Gastroesophageal sphincter (tissue), 4 donors: ENCODE measurements around the gene TRPM5. TPM values are rescaled to one million over a fixed set of nuclear protein-coding genes. Genes with fewer than 3 reads are reported as not detected.

Experiments
- ATAC-seq: fragments of 150-250 bp; one replicate; pipeline ENCODE4 v1.9.1; 2016; ENCODE audit warnings: mild to moderate bottlenecking, moderate library complexity
- H3K27ac ChIP-seq, 4 donors: fragments of 200-600 bp; sonication (generic) in 3 of 4; 1 replicate in 3 of 4; 2 replicates in 1 of 4; pipeline ENCODE4 v1.5.1; 2016 to 2019
- H3K27me3 ChIP-seq: fragments of 200-600 bp; sonication (generic); one replicate; pipeline ENCODE4 v1.5.1; 2019
- H3K36me3 ChIP-seq, 2 donors: fragments of 200-600 bp; sonication (generic); one replicate each; pipeline ENCODE4 v1.5.1; 2019; ENCODE audit warnings: control low read depth in 1 of 2
- H3K4me1 ChIP-seq, 3 donors: fragments of 200-600 bp; sonication (generic); 1 replicate in 2 of 3; 2 replicates in 1 of 3; pipeline ENCODE4 v1.5.1; 2016 to 2019; ENCODE audit warnings: control low read depth in 2 of 3
- H3K4me3 ChIP-seq, 2 donors: fragments of 200-600 bp; sonication (generic); one replicate each; pipeline ENCODE4 v1.5.1; 2019; ENCODE audit warnings: mild to moderate bottlenecking in 1 of 2, moderate library complexity in 1 of 2
- H3K9me3 ChIP-seq, 3 donors: fragments of 200-600 bp; sonication (generic); one replicate each; pipeline ENCODE4 v1.5.1; 2017 to 2019; ENCODE audit warnings: control low read depth in 2 of 3
- EP300 ChIP-seq: sonication (generic); formaldehyde crosslinking; IDR thresholded peaks from one replicate; pipeline ENCODE4 v1.6.1; 2017; ENCODE audit warnings: antibody characterized with exemption, mild to moderate bottlenecking
- POLR2A ChIP-seq, 2 donors: fragments of 450-650 bp; IDR thresholded peaks; one replicate each; pipeline ENCODE4 v1.6.1; 2017; ENCODE audit warnings: antibody characterized with exemption in 2 of 2, mild to moderate bottlenecking in 2 of 2, moderate library complexity in 1 of 2
- POLR2AphosphoS5 ChIP-seq: sonication (generic); formaldehyde crosslinking; IDR thresholded peaks from one replicate; pipeline ENCODE4 v1.6.1; 2017; ENCODE audit warnings: antibody characterized with exemption
- WGBS, 2 donors: methylation state at CpG; one replicate each; pipeline ENCODE4 v1.1.5; 2018; ENCODE audit warnings: low coverage in 1 of 2; 5-methylcytosine and 5-hydroxymethylcytosine counted together
- total RNA-seq, 4 donors: library from RNA; depleted of rRNA; stranded (reverse); fragments of >200 nt; gene quantifications; one replicate each; pipeline ENCODE4 v1.1.0, GENCODE V29; 2016
- TF ChIP-seq, protein P1 (sequence below), 4 experiments: fragments of 200-600 bp in 2 of 4; fragments of 450-650 bp in 2 of 4; sonication (generic) in 1 of 4; IDR thresholded peaks; one replicate each; pipeline ENCODE4 v1.5.1; 2017 to 2019; ENCODE audit warnings: antibody characterized with exemption in 4 of 4, mild to moderate bottlenecking in 2 of 4, moderate library complexity in 2 of 4

TRPM5 gene
- total RNA-seq, 4 donors from 2014 or later: not detected

DNA sequence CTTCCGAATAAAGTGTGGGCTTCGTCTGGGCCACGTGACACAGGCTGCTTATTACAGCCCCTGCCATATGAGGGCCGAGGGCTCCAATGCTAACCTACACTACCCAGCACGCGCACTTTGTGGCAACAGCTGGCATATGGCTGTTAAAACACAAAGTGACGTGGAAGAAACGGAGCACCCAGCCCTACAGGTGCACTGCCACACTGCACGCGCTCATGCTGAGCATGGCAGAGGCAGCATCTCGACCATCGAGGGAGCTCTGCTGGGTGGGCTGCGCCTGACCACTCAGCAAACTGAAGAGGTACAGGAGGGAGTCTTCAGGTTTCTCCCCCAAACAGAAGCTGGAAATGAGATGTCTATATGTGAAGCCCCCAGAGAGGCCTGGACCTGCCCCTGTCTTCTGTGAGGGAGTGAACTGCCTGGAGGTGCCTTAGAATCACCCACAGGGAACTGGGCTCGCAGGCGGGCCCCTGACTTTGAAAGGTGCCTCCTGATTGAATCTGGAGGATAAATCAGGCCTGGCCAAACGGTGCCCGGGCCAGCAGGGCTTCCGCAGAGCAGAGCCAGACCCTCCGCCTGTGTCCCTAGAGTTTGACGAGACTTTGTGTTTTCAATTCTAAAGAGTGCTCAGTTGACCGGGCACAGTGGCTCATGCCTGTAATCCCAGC is 25.5 kb downstream of the TRPM5 start:
- no peak for TF ChIP-seq POLR2AphosphoS5
- H3K27ac ChIP-seq: no peak overlapping the region
- H3K36me3 ChIP-seq: no peaks in the 10 kb centered on the region
- no peak for ATAC-seq
- H3K27me3 ChIP-seq: peaks cover 15% of the 10 kb centered on the region
- H3K4me1 ChIP-seq: peaks cover 0 to 20% (median 3%) of the 10 kb centered on the region in 3 donors
- H3K4me3 ChIP-seq: no peak overlapping the region
- no peaks in the 10 kb centered on the region for H3K9me3 ChIP-seq
- WGBS, 2 donors: 44 to 100% methylated on average over 1 to 5 of the region's 21 CpGs

DNA sequence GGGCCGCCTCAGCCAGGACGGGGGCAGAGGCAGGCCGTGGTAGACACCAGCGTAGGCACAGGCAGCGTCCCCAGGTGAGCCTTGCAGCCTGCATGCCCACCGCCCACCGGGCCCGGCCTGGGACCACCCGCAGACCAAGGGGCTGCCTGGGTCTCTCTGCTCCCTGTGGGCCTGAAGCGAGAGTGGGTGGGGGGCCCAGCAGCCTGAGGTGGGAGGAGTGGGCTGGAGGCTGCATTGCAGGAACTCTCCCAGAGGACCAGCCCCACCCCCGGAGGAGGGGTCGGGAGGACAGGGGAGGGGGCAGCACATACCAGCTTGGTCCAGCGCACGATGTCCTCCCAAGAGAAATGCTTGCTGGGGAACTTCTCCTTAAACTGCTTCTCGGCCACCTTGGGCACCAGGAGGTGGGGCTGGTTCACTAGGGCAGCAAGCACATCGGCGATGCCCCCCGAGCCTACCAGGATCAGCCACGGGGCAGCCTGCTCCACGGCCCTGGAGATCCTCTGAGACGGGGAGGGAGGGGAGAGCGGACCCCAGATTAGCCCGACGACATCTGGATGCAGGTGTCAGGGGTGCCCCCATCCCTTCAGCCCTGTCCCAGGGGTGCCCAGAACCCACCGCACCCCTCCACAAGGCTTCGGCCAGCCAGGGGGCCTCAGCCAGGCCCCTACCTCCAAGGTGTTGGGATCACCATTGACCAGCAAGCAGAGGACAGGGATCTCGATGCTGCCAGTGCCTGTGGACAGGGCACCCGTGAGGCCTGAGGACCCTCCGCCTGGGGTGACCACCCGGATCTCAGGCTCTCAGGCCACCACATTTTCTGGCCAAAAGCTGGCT is 26.2 kb downstream of the TRPM5 start:
- Histone ChIP-seq H3K27ac (no peak overlapping the region), H3K4me1 (peaks cover 0 to 20% (median 3%) of the 10 kb centered on the region in 3 donors), H3K36me3 (no peaks in the 10 kb centered on the region), H3K4me3 (no peak overlapping the region), H3K27me3 (peaks cover 15% of the 10 kb centered on the region), H3K9me3 (no peaks in the 10 kb centered on the region)
- WGBS, 2 donors: 80% methylated on average over 1 of the region's 30 CpGs; no CpG with 5 or more reads in 1 of the 2 donors
- TF ChIP-seq POLR2A (IDR thresholded peaks at IDR 0.05) (no peak), POLR2AphosphoS5 (no peak)
- TF ChIP-seq, protein P1, sequence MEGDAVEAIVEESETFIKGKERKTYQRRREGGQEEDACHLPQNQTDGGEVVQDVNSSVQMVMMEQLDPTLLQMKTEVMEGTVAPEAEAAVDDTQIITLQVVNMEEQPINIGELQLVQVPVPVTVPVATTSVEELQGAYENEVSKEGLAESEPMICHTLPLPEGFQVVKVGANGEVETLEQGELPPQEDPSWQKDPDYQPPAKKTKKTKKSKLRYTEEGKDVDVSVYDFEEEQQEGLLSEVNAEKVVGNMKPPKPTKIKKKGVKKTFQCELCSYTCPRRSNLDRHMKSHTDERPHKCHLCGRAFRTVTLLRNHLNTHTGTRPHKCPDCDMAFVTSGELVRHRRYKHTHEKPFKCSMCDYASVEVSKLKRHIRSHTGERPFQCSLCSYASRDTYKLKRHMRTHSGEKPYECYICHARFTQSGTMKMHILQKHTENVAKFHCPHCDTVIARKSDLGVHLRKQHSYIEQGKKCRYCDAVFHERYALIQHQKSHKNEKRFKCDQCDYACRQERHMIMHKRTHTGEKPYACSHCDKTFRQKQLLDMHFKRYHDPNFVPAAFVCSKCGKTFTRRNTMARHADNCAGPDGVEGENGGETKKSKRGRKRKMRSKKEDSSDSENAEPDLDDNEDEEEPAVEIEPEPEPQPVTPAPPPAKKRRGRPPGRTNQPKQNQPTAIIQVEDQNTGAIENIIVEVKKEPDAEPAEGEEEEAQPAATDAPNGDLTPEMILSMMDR (IDR thresholded peaks at IDR 0.05): no peak
- ATAC-seq: no peak

DNA sequence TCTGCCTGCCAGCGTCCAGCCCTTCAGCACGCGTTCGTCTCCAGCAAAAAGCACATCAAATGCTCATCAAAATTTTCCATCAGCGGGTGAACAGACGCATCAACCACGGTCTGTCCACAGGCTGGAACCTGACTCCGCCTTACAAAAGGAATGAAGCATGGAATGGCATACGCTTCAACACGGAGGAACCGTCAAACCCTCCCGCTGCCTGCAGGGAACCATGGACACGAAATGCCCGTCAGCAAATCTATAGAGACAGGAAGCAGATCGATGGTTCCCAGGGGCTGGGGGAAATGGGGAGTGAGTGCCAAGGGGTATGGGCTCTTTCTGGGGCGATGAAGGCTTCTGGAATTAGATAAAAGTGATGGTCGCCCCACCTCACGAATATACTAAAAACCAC is 27.5 kb downstream of the TRPM5 start:
- peaks cover 8% of the 10 kb centered on the region for H3K27me3 ChIP-seq
- no peak for TF ChIP-seq EP300
- 75 to 80% methylated on average over 7 to 10 of the region's 18 CpGs for WGBS, 2 donors

DNA sequence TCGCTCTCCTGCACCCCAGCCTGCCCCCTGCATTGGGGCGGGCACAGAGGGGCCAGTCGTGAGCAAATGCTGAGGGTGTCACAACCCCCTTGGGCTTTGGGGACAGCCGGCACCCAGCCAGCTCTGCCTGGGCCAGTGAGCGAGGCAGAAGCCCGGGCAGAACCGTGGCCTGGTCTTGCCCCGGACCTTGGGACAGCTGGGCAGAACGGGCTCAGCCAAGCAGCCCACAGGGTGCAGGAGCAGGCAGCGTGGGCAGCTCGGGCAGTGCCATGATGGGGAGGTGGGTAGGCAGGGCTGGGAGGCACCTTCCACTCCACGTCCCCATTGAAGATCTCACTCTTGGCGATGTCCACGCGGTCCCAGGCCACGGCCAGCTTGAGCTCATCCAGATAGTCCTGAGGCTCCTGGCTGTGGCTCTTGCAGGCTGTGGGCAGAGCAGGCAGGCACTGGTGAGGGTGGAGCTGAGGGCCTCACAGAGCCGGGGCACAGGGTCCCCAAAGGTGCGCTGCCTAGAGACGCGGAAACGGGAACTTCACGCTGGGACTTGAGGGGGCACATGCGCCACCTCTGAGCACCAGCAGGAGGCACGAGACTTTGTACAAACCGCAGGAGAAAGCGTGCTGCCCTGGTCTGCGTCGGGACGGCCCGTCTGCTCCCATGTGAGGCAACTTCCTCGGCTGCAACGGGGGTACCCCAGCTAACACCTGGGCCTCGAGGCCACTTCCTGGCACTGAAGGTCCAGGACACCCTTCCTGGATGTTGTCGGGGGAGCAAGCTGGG is 28.5 kb downstream of the TRPM5 start:
- Histone ChIP-seq H3K27me3 (peaks cover under 1% of the 10 kb centered on the region), H3K27ac (no peak overlapping the region), H3K4me3 (no peak overlapping the region), H3K4me1 (peaks cover 0 to 17% (median 3%) of the 10 kb centered on the region in 3 donors), H3K9me3 (no peaks in the 10 kb centered on the region), H3K36me3 (no peaks in the 10 kb centered on the region)
- TF ChIP-seq, protein P1 (IDR thresholded peaks at IDR 0.05): no peak
- TF ChIP-seq EP300: no peak
- no peak for TF ChIP-seq POLR2AphosphoS5
- TF ChIP-seq POLR2A (IDR thresholded peaks at IDR 0.05): no peak
- ATAC-seq: no peak
- WGBS, 2 donors: no CpG with 5 or more reads among the region's 34 CpGs

More for the DNA sequence above, 27.5 kb downstream of the TRPM5 start:
- H3K9me3 ChIP-seq: no peaks in the 10 kb centered on the region
- H3K4me3 ChIP-seq: no peak overlapping the region
- no peak for ATAC-seq
- H3K36me3 ChIP-seq: no peaks in the 10 kb centered on the region
- H3K27ac ChIP-seq: no peak overlapping the region
- H3K4me1 ChIP-seq: peaks cover 0 to 20% (median 3%) of the 10 kb centered on the region in 3 donors

DNA sequence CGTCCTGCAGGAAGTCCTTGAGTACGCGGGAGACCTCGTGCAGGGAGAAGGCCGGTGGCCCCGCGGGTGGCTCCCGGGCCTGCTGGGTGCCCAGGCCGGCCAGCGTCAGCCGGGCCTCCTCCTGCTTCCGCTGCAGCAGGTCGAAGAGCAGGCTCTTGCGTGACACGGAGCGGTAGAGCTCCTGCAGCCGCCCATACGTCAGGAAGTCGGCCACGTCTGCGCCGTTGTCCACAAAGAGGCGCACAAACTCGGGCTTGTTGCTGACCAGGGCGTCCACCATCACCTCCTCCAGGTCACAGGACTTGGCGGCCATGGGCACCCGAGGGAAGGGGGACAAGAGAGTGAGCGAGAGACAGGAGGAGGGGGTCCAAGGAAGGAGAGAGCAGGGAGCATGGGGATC is 29.1 kb downstream of the TRPM5 start:
- no CpG with 5 or more reads among the region's 28 CpGs for WGBS, 2 donors
- no peak for TF ChIP-seq POLR2AphosphoS5
- TF ChIP-seq EP300: no peak
- TF ChIP-seq, protein P1 (IDR thresholded peaks at IDR 0.05): no peak
- no peak for TF ChIP-seq POLR2A (IDR thresholded peaks at IDR 0.05)
- no peaks in the 10 kb centered on the region for H3K27me3 ChIP-seq
- no peaks in the 10 kb centered on the region for H3K36me3 ChIP-seq
- H3K4me1 ChIP-seq: peaks cover 0 to 11% (median 0%) of the 10 kb centered on the region in 3 donors
- H3K4me3 ChIP-seq: no peak overlapping the region
- ATAC-seq: no peak
- H3K9me3 ChIP-seq: no peaks in the 10 kb centered on the region
- H3K27ac ChIP-seq: no peak overlapping the region
